Endothelial cell of umbilical vein (primary cell): ENCODE data around the gene ZNF22. TPM values are rescaled to one million over a fixed set of nuclear protein-coding genes. Genes with fewer than 3 reads are reported as not detected.

ENCODE experiments used
- BruUV-seq: library from RNA; stranded (reverse); fragments of 400-500 nt; replicated peaks from 2 replicates; lab custom pipeline; 2021; lab: Mats Ljungman, UMichigan
- CTCF ChIA-PET: fragments of 300-600, 350-600 bp; sonication (Branson Sonifier 250); formaldehyde crosslinking; loops from one replicate; lab custom pipeline; 2021; ENCODE audit warnings: antibody characterized with exemption, inconsistent platforms; lab: Charles Lee
- POLR2A ChIA-PET: fragments of 300-600, 350-600 bp; sonication (Branson Sonifier 250); formaldehyde crosslinking; loops from one replicate; lab custom pipeline; 2021; ENCODE audit warnings: antibody characterized with exemption, inconsistent platforms; lab: Charles Lee
- DNase-seq: peaks from one replicate; pipeline ENCODE4 v3.0.0-alpha.2; 2011; ENCODE audit warnings: low read depth, low spot score
- FAIRE-seq: peaks from 2 replicates; lab custom pipeline; 2011; peaks lifted over from hg19 to GRCh38; lab: Jason Lieb, UNC
- H2AFZ ChIP-seq: 2 replicates; pipeline ENCODE4 v1.6.0; 2012; ENCODE audit warnings: low read depth, low read length, control low read depth, inconsistent platforms
- H3K27ac ChIP-seq: 2 replicates; pipeline ENCODE4 v1.5.1; 2011; ENCODE audit warnings: low read depth, mild to moderate bottlenecking, control low read depth, low read length, moderate library complexity; ENCODE audit not compliant: insufficient read depth
- H3K27me3 ChIP-seq, 2 experiments: 2 replicates each; pipeline versions ENCODE4 v1.6.0 to v1.6.1; 2011; ENCODE audit warnings: low read length in 2 of 2, mixed read lengths in 1 of 2; ENCODE audit not compliant: control insufficient read depth in 2 of 2, insufficient read depth in 2 of 2
- H3K36me3 ChIP-seq, 2 experiments: 2 replicates in 1 of 2; 3 replicates in 1 of 2; pipeline ENCODE4 v1.5.1; 2011; ENCODE audit warnings: low read length in 2 of 2, mild to moderate bottlenecking in 1 of 2, moderate library complexity in 1 of 2; ENCODE audit not compliant: control insufficient read depth in 2 of 2, insufficient read depth in 2 of 2; ENCODE audit errors: extremely low read depth in 1 of 2
- H3K4me1 ChIP-seq: 3 replicates; pipeline ENCODE4 v1.5.1; 2011; ENCODE audit warnings: mild to moderate bottlenecking, low read length; ENCODE audit not compliant: control insufficient read depth, insufficient read depth; ENCODE audit errors: extremely low read depth
- H3K4me2 ChIP-seq: 2 replicates; pipeline ENCODE4 v1.6.1; 2011; ENCODE audit warnings: low read length, control low read depth, mixed read lengths; ENCODE audit not compliant: insufficient read depth
- H3K4me3 ChIP-seq, 3 experiments: fragments of 200-600 bp in 1 of 3; sonication (generic), shearing (Covaris generic) in 1 of 3; replicated peaks in 1 of 3; 2 replicates each; pipeline ENCODE4 v1.5.1; 2011 to 2016; ENCODE audit warnings: control low read depth in 3 of 3, low read length in 3 of 3, mild to moderate bottlenecking in 2 of 3, inconsistent platforms in 1 of 3, low read depth in 1 of 3, moderate library complexity in 1 of 3; ENCODE audit not compliant: insufficient read depth in 1 of 3
- H3K79me2 ChIP-seq: 2 replicates; pipeline ENCODE4 v1.6.0; 2012; ENCODE audit warnings: low read length, inconsistent platforms; ENCODE audit not compliant: control insufficient read depth, insufficient read depth
- H3K9ac ChIP-seq: replicated peaks from 2 replicates; pipeline ENCODE3; 2011; ENCODE audit warnings: low read length, control low read depth; ENCODE audit not compliant: insufficient read depth; ENCODE audit errors: extremely low read depth
- H3K9me1 ChIP-seq: replicated peaks from 3 replicates; pipeline ENCODE4 v1.6.0; 2011; ENCODE audit warnings: mild to moderate bottlenecking, low read length; ENCODE audit not compliant: control insufficient read depth, insufficient read depth; ENCODE audit errors: extremely low read depth
- H3K9me3 ChIP-seq: replicated peaks from 2 replicates; pipeline ENCODE4 v1.5.1; 2012; ENCODE audit warnings: low read length, inconsistent platforms; ENCODE audit not compliant: control insufficient read depth, insufficient read depth
- H4K20me1 ChIP-seq: replicated peaks from 2 replicates; pipeline ENCODE3; 2011; ENCODE audit warnings: mild to moderate bottlenecking, low read length; ENCODE audit not compliant: control insufficient read depth, insufficient read depth; ENCODE audit errors: extremely low read depth
- EZH2 ChIP-seq: IDR thresholded peaks from 2 replicates; pipeline ENCODE4 v1.6.1; 2012; ENCODE audit warnings: borderline replicate concordance, low read depth, mild to moderate bottlenecking, moderate library complexity, low read length, inconsistent platforms; ENCODE audit not compliant: severe bottlenecking
- JUN ChIP-seq: IDR thresholded peaks from 2 replicates; pipeline ENCODE4 v1.6.1; 2011; ENCODE audit warnings: borderline replicate concordance, low read depth; ENCODE audit not compliant: insufficient read length, insufficient read depth
- MAX ChIP-seq: IDR thresholded peaks from 2 replicates; pipeline ENCODE4 v1.6.1; 2011; ENCODE audit not compliant: insufficient read depth, insufficient read length
- MYC ChIP-seq: IDR thresholded peaks from one replicate; pipeline ENCODE4 v1.6.1; 2011; ENCODE audit warnings: mild to moderate bottlenecking, low read depth, low read length
- POLR2A ChIP-seq: IDR thresholded peaks from 2 replicates; pipeline ENCODE4 v1.6.1; 2012; ENCODE audit warnings: low read depth, mild to moderate bottlenecking, control low read depth, low read length
- POLR2AphosphoS5 ChIP-seq: IDR thresholded peaks from 2 replicates; pipeline ENCODE4 v1.6.1; 2012; ENCODE audit warnings: low read depth, mild to moderate bottlenecking, control low read depth, low read length, moderate library complexity; ENCODE audit not compliant: insufficient read depth
- dilution Hi-C: fragments of 300-500 bp; cut with MboI; formaldehyde crosslinking; loops from one replicate; pipeline ENCODE4 v1.15.0; 2019; ENCODE audit warnings: low sequenced_read_pairs; ENCODE audit not compliant: extremely low pct_ligation_motif_present
- intact Hi-C: fragments of 100-400 bp; cut with micrococcal nuclease; formaldehyde crosslinking; loops from one replicate; pipeline ENCODE4 v1.10.0; 2022
- polyA plus RNA-seq, 4 experiments: library from polyadenylated mRNA; depleted of rRNA in 3 of 4; stranded (reverse) in 3 of 4; unstranded in 1 of 4; fragments of >200 nt; gene quantifications; 2 replicates each; pipeline versions ENCODE4 v1.2.1 to v1.2.3, GENCODE V29; 2011 to 2012; ENCODE audit warnings: missing spikeins in 1 of 4
- total RNA-seq: library from RNA; stranded (reverse); gene quantifications from 2 replicates; pipeline ENCODE4 v1.2.3, GENCODE V29; 2021

Gene ZNF22
- total and polyA plus RNA-seq, 2 donors (not counting 3 experiments of a cell fraction or from before 2014, with no cell fraction given), result 21.0 to 48.7 TPM

DNA sequence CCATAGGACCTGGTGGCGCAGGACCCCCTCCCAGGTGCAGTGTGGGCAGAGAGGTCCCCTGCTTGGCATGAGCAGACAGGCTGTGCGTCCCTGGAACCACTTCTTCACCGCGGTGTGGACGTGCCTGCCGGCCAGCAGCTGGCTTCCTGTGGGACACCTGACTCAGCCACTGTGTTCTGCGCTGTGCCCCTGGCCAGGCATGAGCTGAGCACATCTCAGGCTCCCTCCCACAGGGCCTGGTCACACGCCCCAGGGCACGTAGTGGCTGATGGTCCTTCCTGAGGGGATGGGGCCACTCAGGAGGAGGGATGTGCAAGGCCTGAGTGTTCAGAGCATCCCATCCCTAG, 18.6 kb upstream of the ZNF22 start:
- Histone ChIP-seq H3K36me3 (peaks cover 0 to 7% of the 10 kb centered on the region in 2 experiments), H3K4me2 (no peak overlapping the region)
- intact Hi-C loops, result no loop called here

GRCh38 chr10:44982496-44982895, 18.2 kb upstream of the ZNF22 start:
- Histone ChIP-seq H3K36me3 (peaks cover 0 to 3% of the 10 kb centered on the region in 2 experiments), H4K20me1 (no peaks in the 10 kb centered on the region), H3K9ac (no peak overlapping the region), H3K27me3 (no peaks in the 10 kb centered on the region), H3K27ac (peak overlapping the region; percentile 94), H3K9me1 (no peaks in the 10 kb centered on the region), H3K9me3 (no peaks in the 10 kb centered on the region), H3K79me2 (no peaks in the 10 kb centered on the region), H3K4me1 (peaks cover 53% of the 10 kb centered on the region), H2AFZ (no peak overlapping the region), H3K4me2 (no peak overlapping the region), H3K4me3 (no peak overlapping the region)
- intact Hi-C loops, result no loop called here
- BruUV-seq, result TSS peak; percentile 14
- dilution Hi-C loops, result no loop called here
- CTCF ChIA-PET, result interaction anchor here (0.8 to 2.5 kb wide), 4 partner anchors 10 to 50 kb away, joined by 4 to 17 read pairs (median 5); no protein-coding TSS in a partner anchor
- POLR2A ChIA-PET, result interaction anchor here (2.5 kb wide), 1 partner anchor 13 kb away, joined by 18 read pairs; no protein-coding TSS in a partner anchor
- DNase-seq (no peak), FAIRE-seq (no peak)
- TF ChIP-seq POLR2A, result no peak
- TF ChIP-seq MAX, result no peak
- no peak for TF ChIP-seq POLR2AphosphoS5
- no peak for TF ChIP-seq EZH2
- TF ChIP-seq MYC, result no peak

More for the DNA sequence above, 18.6 kb upstream of the ZNF22 start:
- H4K20me1 ChIP-seq, result no peaks in the 10 kb centered on the region
- no peaks in the 10 kb centered on the region for H3K27me3 ChIP-seq
- no peaks in the 10 kb centered on the region for H3K79me2 ChIP-seq
- peaks cover 53% of the 10 kb centered on the region for H3K4me1 ChIP-seq
- ChIA-PET CTCF (interaction anchor here (0.8 to 2.5 kb wide), 4 partner anchors 10 to 49 kb away, joined by 4 to 17 read pairs (median 5); no protein-coding TSS in a partner anchor), POLR2A (interaction anchor here (1.7 to 2.5 kb wide), 2 partner anchors 14 to 19 kb away, joined by 10 to 18 read pairs; partner anchors contain the start of gene ZNF22)
- H3K9ac ChIP-seq, result peak overlapping the region; percentile 69
- FAIRE-seq (no peak), DNase-seq (peak; percentile 95)
- no peaks in the 10 kb centered on the region for H3K9me3 ChIP-seq
- no peak overlapping the region for H3K4me3 ChIP-seq
- peak; percentile 76 for TF ChIP-seq POLR2AphosphoS5
- TF ChIP-seq MAX, result peak; percentile 52
- peak; percentile 54 for TF ChIP-seq JUN
- no peak for TF ChIP-seq POLR2A
- BruUV-seq, result no TSS peak
- peak overlapping the region; percentile 94 for H3K27ac ChIP-seq
- dilution Hi-C loops, result no loop called here
- H2AFZ ChIP-seq, result peak overlapping the region; percentile 6
- no peaks in the 10 kb centered on the region for H3K9me1 ChIP-seq
